Gastroesophageal sphincter (tissue), 3 donors: ENCODE results near the gene GLTP.

ENCODE experiments used
- EP300 ChIP-seq: sonication (generic); formaldehyde crosslinking; IDR thresholded peaks from one replicate; pipeline ENCODE4 v1.6.1; 2017; ENCODE audit warnings: antibody characterized with exemption, mild to moderate bottlenecking
- POLR2AphosphoS5 ChIP-seq: sonication (generic); formaldehyde crosslinking; IDR thresholded peaks from one replicate; pipeline ENCODE4 v1.6.1; 2017; ENCODE audit warnings: antibody characterized with exemption
- TF ChIP-seq, protein P1 (sequence below), 4 experiments: fragments of 200-600 bp in 2 of 4; fragments of 450-650 bp in 2 of 4; sonication (generic) in 1 of 4; IDR thresholded peaks; one replicate each; pipeline ENCODE4 v1.5.1; 2017 to 2019; ENCODE audit warnings: antibody characterized with exemption in 4 of 4, mild to moderate bottlenecking in 2 of 4, moderate library complexity in 2 of 4

DNA sequence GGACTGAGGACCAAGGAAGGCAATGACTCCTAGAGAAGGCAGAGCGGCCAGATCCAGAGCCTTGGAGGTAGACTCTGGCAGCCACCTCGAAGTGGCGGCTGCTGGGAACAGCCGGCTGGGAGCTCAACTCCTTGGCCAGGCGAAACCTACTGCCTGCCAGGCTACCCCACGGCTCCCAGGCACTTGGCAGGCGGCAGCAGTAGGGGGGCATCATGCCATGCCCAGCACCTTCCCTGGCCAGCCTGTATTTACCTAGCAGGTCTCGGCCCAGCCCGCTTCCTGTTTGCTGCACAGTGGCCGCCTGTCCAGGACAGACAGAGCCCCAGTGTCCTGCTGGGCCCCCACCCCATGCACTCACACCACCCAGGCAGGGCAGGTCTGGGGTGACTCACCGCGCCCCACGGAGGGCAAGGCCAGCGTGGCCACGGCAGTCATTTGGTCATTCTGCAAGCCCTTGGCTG lies 57.4 kb downstream of the GLTP start:
- TF ChIP-seq, protein P1, sequence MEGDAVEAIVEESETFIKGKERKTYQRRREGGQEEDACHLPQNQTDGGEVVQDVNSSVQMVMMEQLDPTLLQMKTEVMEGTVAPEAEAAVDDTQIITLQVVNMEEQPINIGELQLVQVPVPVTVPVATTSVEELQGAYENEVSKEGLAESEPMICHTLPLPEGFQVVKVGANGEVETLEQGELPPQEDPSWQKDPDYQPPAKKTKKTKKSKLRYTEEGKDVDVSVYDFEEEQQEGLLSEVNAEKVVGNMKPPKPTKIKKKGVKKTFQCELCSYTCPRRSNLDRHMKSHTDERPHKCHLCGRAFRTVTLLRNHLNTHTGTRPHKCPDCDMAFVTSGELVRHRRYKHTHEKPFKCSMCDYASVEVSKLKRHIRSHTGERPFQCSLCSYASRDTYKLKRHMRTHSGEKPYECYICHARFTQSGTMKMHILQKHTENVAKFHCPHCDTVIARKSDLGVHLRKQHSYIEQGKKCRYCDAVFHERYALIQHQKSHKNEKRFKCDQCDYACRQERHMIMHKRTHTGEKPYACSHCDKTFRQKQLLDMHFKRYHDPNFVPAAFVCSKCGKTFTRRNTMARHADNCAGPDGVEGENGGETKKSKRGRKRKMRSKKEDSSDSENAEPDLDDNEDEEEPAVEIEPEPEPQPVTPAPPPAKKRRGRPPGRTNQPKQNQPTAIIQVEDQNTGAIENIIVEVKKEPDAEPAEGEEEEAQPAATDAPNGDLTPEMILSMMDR (IDR thresholded peaks at IDR 0.05) = no peak
- no peak for TF ChIP-seq POLR2AphosphoS5
- no peak for TF ChIP-seq EP300
